ENCODE results near the gene SSX2IP. TPM values are rescaled to one million over a fixed set of nuclear protein-coding genes. Genes with fewer than 3 reads are reported as not detected.
A peak's percentile ranks its signal among the peaks of the same experiment; 100 is the strongest.

The SSX2IP gene
- total RNA-seq (2021), result 16.4 and 20.7 TPM in 2 replicates
- Bru-seq, nascent RNA, result percentile 76 among the genes with signal in this experiment
- percentile 73 among the genes with signal in this experiment for BruChase-seq, experiment 1, labeled RNA remaining after a 2-hour chase
- percentile 80 among the genes with signal in this experiment for BruChase-seq, experiment 2, labeled RNA remaining after a 6-hour chase
- long read RNA-seq, full-length matches to known transcripts, result 21 of 37 reads
- long read RNA-seq, partial matches to known transcripts, result 3 of 37 reads
- long read RNA-seq, other reads (novel, unspliced or antisense), result 13 of 37 reads

GRCh38 chr1:84690397-84691121 is at the start of gene SSX2IP:
Gene SSX2IP (minus strand): TSS chr1:84690461. CDS start chr1:84671219, 19,242 bp downstream.
- Histone ChIP-seq H3K4me3 (peak within 1 kb of the TSS; percentile 96), H3K27ac (peak within 1 kb of the TSS; percentile 72), H3K79me2 (ENCODE audit: low read depth) (peaks cover 41% of the 10 kb centered on the region), H4K20me1 (ENCODE audit: insufficient read depth) (no peaks in the 10 kb centered on the region), H3K9me2 (ENCODE audit: insufficient read depth) (no peaks in the 10 kb centered on the region), H3K4me1 (replicated peaks; ENCODE audit: insufficient read depth) (peaks cover 23% of the 10 kb centered on the region), H3F3A (ENCODE audit: insufficient read depth, low read depth) (peaks cover 6% of the 10 kb centered on the region), H3K9me3 (ENCODE audit: insufficient read depth, low read depth) (no peaks in the 10 kb centered on the region), H3K4me2 (peak within 1 kb of the TSS; percentile 88), H3K36me3 (ENCODE audit: low read depth) (no peaks in the 10 kb centered on the region), H2AFZ (peak within 1 kb of the TSS; percentile 99), H3K27me3 (ENCODE audit: insufficient read depth, low read depth) (no peaks in the 10 kb centered on the region)
- BruUV-seq (replicated peaks), result no TSS peak
- DNase-seq, result peak; percentile 95 to 99
- TF ChIP-seq, protein P1, sequence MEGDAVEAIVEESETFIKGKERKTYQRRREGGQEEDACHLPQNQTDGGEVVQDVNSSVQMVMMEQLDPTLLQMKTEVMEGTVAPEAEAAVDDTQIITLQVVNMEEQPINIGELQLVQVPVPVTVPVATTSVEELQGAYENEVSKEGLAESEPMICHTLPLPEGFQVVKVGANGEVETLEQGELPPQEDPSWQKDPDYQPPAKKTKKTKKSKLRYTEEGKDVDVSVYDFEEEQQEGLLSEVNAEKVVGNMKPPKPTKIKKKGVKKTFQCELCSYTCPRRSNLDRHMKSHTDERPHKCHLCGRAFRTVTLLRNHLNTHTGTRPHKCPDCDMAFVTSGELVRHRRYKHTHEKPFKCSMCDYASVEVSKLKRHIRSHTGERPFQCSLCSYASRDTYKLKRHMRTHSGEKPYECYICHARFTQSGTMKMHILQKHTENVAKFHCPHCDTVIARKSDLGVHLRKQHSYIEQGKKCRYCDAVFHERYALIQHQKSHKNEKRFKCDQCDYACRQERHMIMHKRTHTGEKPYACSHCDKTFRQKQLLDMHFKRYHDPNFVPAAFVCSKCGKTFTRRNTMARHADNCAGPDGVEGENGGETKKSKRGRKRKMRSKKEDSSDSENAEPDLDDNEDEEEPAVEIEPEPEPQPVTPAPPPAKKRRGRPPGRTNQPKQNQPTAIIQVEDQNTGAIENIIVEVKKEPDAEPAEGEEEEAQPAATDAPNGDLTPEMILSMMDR (conservative IDR thresholded peaks at IDR 0.05), result no peak
- no peak for TF ChIP-seq EZH2 (IDR thresholded peaks at IDR 0.05; ENCODE audit: low read depth)
- POLR2A ChIA-PET (ENCODE audit: unreplicated experiment), result no interaction called here
- CTCF ChIA-PET, result interaction anchor here (1.3 kb wide), 1 partner anchor 63 kb away, joined by 3 read pairs; no protein-coding TSS in a partner anchor
- intact Hi-C loops (cut with micrococcal nuclease; ENCODE audit: unreplicated experiment), result loop anchor here (5.0 kb wide), 2 partner anchors 58 to 183 kb away; partner anchors contain the start of genes GNG5 and SPATA1

GRCh38 chr1:84738237-84738636 is 48.0 kb upstream of the SSX2IP start:
- no peaks in the 10 kb centered on the region for H3K9me2 ChIP-seq (ENCODE audit: insufficient read depth)
- no TSS peak for BruUV-seq (replicated peaks)
- intact Hi-C loops (cut with micrococcal nuclease; ENCODE audit: unreplicated experiment), result no loop called here
- no peaks in the 10 kb centered on the region for H3K79me2 ChIP-seq (ENCODE audit: low read depth)
- H2AFZ ChIP-seq, result no peak overlapping the region
- ChIA-PET POLR2A (ENCODE audit: unreplicated experiment) (interaction anchor here (0.5 kb wide), 1 partner anchor 357 kb away, joined by 3 read pairs; no protein-coding TSS in a partner anchor), CTCF (no interaction called here)
- no peaks in the 10 kb centered on the region for H3K36me3 ChIP-seq (ENCODE audit: low read depth)
- H3K9me3 ChIP-seq (ENCODE audit: insufficient read depth, low read depth), result no peaks in the 10 kb centered on the region
- no peaks in the 10 kb centered on the region for H3K27me3 ChIP-seq (ENCODE audit: insufficient read depth, low read depth)
- H3F3A ChIP-seq (ENCODE audit: insufficient read depth, low read depth), result no peaks in the 10 kb centered on the region
- H3K4me3 ChIP-seq, result no peak overlapping the region
- H3K27ac ChIP-seq, result no peak overlapping the region
- no peaks in the 10 kb centered on the region for H3K4me1 ChIP-seq (replicated peaks; ENCODE audit: insufficient read depth)
- no peaks in the 10 kb centered on the region for H4K20me1 ChIP-seq (ENCODE audit: insufficient read depth)
- H3K4me2 ChIP-seq, result no peak overlapping the region
- DNase-seq, result peak in 1 of 2 experiments; percentile 8
- TF ChIP-seq EZH2 (IDR thresholded peaks at IDR 0.05; ENCODE audit: low read depth), result no peak

DNA sequence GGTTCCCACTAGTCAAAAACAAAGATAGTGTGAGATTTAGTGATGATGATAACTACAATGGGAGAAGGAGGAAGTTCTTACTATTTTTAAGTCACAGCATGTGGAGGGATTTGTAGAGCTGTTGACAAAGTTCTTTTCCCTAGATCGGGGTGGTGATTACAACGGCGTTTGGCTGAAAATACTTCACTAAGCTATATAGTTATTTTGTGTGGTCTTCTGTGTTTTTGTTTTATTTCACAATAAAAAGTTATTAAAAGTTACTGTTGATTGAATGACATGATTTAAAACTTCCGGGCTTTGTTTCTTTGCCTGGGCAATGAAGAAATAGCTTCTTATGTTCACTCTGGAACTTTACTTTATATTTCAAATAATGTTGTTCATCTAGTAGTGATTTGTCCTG is 47.3 kb upstream of the SSX2IP start:
- H3K27me3 ChIP-seq (ENCODE audit: insufficient read depth, low read depth), result no peaks in the 10 kb centered on the region
- H3K4me1 ChIP-seq (replicated peaks; ENCODE audit: insufficient read depth), result no peaks in the 10 kb centered on the region
- H3K9me2 ChIP-seq (ENCODE audit: insufficient read depth), result no peaks in the 10 kb centered on the region
- BruUV-seq (replicated peaks), result no TSS peak
- H3K36me3 ChIP-seq (ENCODE audit: low read depth), result no peaks in the 10 kb centered on the region
- DNase-seq, result no peak
- H2AFZ ChIP-seq, result no peak overlapping the region
- no peak overlapping the region for H3K27ac ChIP-seq
- ChIA-PET CTCF (no interaction called here), POLR2A (ENCODE audit: unreplicated experiment) (interaction anchor here (0.6 kb wide), 1 partner anchor 973 kb away, joined by 6 read pairs; no protein-coding TSS in a partner anchor)
- H3K79me2 ChIP-seq (ENCODE audit: low read depth), result no peaks in the 10 kb centered on the region
- H3K4me2 ChIP-seq, result no peak overlapping the region
- no peak overlapping the region for H3K4me3 ChIP-seq
- no peaks in the 10 kb centered on the region for H3K9me3 ChIP-seq (ENCODE audit: insufficient read depth, low read depth)
- no peak for TF ChIP-seq EZH2 (IDR thresholded peaks at IDR 0.05; ENCODE audit: low read depth)
- TF ChIP-seq, protein P1 (conservative IDR thresholded peaks at IDR 0.05), result no peak
- H3F3A ChIP-seq (ENCODE audit: insufficient read depth, low read depth), result no peaks in the 10 kb centered on the region
- intact Hi-C loops (cut with micrococcal nuclease; ENCODE audit: unreplicated experiment), result no loop called here
- no peaks in the 10 kb centered on the region for H4K20me1 ChIP-seq (ENCODE audit: insufficient read depth)

All from PC-9 (cell line).